Liver (tissue), 3 donors: ENCODE measurements around the gene DUS4L.

ENCODE experiments used
- JUND ChIP-seq, 2 donors: IDR thresholded peaks; 2 replicates each; pipeline ENCODE4 v1.6.1; 2016; ENCODE audit warnings: antibody characterized with exemption in 2 of 2
- RAD21 ChIP-seq, 2 donors: IDR thresholded peaks; 2 replicates each; pipeline ENCODE4 v1.6.1; 2016; ENCODE audit warnings: antibody characterized with exemption in 2 of 2, mild to moderate bottlenecking in 2 of 2
- SP1 ChIP-seq: IDR thresholded peaks from 2 replicates; pipeline ENCODE4 v1.6.1; 2018; ENCODE audit warnings: antibody characterized with exemption, mild to moderate bottlenecking
- TAF1 ChIP-seq: conservative IDR thresholded peaks from 2 replicates; pipeline ENCODE4 v1.6.1; 2016; ENCODE audit warnings: antibody characterized with exemption, mild to moderate bottlenecking
- YY1 ChIP-seq: IDR thresholded peaks from 2 replicates; pipeline ENCODE4 v1.6.1; 2016; ENCODE audit warnings: antibody characterized with exemption, mild to moderate bottlenecking
- TF ChIP-seq, protein P1 (sequence below): fragments of 150-350 bp; IDR thresholded peaks from 2 replicates; pipeline ENCODE4 v1.5.1; 2017; ENCODE audit warnings: improper control_type of control experiment, low read depth, low read length; ENCODE audit not compliant: missing input control
- TF ChIP-seq, protein P2 (sequence below): IDR thresholded peaks from 2 replicates; pipeline ENCODE4 v1.6.1; 2016; ENCODE audit warnings: antibody characterized with exemption, mild to moderate bottlenecking
- TF ChIP-seq, protein P3 (sequence below): IDR thresholded peaks from 2 replicates; pipeline ENCODE4 v1.6.1; 2016; ENCODE audit warnings: antibody characterized with exemption
- TF ChIP-seq, protein P4 (sequence below): IDR thresholded peaks from 2 replicates; pipeline ENCODE4 v1.6.1; 2016; ENCODE audit warnings: antibody characterized with exemption
- TF ChIP-seq, protein P5 (sequence below): IDR thresholded peaks from 2 replicates; pipeline ENCODE4 v1.6.1; 2016; ENCODE audit warnings: antibody characterized with exemption
- donor health status: healthy.
- donor health status: healthy.

DNA sequence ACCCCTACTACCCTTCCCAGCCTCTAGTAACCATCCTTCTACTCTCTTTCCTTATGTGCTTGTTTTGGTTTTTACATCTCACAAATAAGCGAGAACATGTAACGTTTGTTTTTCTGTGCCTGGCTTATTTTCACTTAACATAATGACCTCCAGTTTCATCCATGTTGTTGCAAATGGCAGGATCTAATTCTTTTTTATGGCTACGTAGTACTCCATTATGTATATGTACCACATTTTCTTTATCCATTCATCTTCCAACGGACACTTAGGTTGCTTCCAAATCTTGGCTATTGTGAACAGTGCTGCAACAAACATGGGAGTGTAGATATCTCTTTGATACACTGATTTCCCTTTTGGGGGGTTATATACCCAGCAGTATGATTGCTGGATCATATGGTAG lies 63.2 kb downstream of the DUS4L start:
- TF ChIP-seq, protein P1, sequence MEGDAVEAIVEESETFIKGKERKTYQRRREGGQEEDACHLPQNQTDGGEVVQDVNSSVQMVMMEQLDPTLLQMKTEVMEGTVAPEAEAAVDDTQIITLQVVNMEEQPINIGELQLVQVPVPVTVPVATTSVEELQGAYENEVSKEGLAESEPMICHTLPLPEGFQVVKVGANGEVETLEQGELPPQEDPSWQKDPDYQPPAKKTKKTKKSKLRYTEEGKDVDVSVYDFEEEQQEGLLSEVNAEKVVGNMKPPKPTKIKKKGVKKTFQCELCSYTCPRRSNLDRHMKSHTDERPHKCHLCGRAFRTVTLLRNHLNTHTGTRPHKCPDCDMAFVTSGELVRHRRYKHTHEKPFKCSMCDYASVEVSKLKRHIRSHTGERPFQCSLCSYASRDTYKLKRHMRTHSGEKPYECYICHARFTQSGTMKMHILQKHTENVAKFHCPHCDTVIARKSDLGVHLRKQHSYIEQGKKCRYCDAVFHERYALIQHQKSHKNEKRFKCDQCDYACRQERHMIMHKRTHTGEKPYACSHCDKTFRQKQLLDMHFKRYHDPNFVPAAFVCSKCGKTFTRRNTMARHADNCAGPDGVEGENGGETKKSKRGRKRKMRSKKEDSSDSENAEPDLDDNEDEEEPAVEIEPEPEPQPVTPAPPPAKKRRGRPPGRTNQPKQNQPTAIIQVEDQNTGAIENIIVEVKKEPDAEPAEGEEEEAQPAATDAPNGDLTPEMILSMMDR: no peak
- TF ChIP-seq, protein P2, sequence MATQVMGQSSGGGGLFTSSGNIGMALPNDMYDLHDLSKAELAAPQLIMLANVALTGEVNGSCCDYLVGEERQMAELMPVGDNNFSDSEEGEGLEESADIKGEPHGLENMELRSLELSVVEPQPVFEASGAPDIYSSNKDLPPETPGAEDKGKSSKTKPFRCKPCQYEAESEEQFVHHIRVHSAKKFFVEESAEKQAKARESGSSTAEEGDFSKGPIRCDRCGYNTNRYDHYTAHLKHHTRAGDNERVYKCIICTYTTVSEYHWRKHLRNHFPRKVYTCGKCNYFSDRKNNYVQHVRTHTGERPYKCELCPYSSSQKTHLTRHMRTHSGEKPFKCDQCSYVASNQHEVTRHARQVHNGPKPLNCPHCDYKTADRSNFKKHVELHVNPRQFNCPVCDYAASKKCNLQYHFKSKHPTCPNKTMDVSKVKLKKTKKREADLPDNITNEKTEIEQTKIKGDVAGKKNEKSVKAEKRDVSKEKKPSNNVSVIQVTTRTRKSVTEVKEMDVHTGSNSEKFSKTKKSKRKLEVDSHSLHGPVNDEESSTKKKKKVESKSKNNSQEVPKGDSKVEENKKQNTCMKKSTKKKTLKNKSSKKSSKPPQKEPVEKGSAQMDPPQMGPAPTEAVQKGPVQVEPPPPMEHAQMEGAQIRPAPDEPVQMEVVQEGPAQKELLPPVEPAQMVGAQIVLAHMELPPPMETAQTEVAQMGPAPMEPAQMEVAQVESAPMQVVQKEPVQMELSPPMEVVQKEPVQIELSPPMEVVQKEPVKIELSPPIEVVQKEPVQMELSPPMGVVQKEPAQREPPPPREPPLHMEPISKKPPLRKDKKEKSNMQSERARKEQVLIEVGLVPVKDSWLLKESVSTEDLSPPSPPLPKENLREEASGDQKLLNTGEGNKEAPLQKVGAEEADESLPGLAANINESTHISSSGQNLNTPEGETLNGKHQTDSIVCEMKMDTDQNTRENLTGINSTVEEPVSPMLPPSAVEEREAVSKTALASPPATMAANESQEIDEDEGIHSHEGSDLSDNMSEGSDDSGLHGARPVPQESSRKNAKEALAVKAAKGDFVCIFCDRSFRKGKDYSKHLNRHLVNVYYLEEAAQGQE: no peak
- no peak for TF ChIP-seq JUND (IDR thresholded peaks at IDR 0.05)
- TF ChIP-seq, protein P3, sequence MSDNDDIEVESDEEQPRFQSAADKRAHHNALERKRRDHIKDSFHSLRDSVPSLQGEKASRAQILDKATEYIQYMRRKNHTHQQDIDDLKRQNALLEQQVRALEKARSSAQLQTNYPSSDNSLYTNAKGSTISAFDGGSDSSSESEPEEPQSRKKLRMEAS: no peak
- TF ChIP-seq, protein P4, sequence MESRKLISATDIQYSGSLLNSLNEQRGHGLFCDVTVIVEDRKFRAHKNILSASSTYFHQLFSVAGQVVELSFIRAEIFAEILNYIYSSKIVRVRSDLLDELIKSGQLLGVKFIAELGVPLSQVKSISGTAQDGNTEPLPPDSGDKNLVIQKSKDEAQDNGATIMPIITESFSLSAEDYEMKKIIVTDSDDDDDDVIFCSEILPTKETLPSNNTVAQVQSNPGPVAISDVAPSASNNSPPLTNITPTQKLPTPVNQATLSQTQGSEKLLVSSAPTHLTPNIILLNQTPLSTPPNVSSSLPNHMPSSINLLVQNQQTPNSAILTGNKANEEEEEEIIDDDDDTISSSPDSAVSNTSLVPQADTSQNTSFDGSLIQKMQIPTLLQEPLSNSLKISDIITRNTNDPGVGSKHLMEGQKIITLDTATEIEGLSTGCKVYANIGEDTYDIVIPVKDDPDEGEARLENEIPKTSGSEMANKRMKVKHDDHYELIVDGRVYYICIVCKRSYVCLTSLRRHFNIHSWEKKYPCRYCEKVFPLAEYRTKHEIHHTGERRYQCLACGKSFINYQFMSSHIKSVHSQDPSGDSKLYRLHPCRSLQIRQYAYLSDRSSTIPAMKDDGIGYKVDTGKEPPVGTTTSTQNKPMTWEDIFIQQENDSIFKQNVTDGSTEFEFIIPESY: no peak
- TF ChIP-seq, protein P5, sequence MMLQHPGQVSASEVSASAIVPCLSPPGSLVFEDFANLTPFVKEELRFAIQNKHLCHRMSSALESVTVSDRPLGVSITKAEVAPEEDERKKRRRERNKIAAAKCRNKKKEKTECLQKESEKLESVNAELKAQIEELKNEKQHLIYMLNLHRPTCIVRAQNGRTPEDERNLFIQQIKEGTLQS: no peak
- TF ChIP-seq TAF1: no peak
- no peak for TF ChIP-seq YY1
- no peak for TF ChIP-seq RAD21 (IDR thresholded peaks at IDR 0.05)
- TF ChIP-seq SP1: no peak
